Mammary epithelial cell (primary cell): ENCODE results near the gene TUBB3.

ENCODE experiments used
- CTCF ChIP-seq, 2 donors: IDR thresholded peaks in 1 of 2; conservative IDR thresholded peaks in 1 of 2; 2 replicates each; pipeline ENCODE4 v1.5.1; 2011 to 2012; ENCODE audit warnings: inconsistent platforms in 2 of 2, low read length in 2 of 2, mild to moderate bottlenecking in 2 of 2, control low read depth in 1 of 2, low read depth in 1 of 2; ENCODE audit not compliant: insufficient read depth in 1 of 2; ENCODE audit errors: extremely low read depth in 1 of 2
- EZH2 ChIP-seq: IDR thresholded peaks from 2 replicates; pipeline ENCODE4 v1.6.1; 2012; ENCODE audit warnings: low read length, inconsistent platforms, borderline replicate concordance

- TF ChIP-seq EZH2, result no peak
- no peak for TF ChIP-seq CTCF (conservative IDR thresholded peaks at IDR 0.05 in 1 of 2, IDR thresholded peaks at IDR 0.05 in 1 of 2; ENCODE audit: extremely low read depth in 1 of 2, insufficient read depth in 1 of 2, low read depth in 1 of 2, low read length in 2 of 2)
Measured at GRCh38 chr16:89936508-89936907, 13.4 kb downstream of the TUBB3 start.
